CD4-positive, alpha-beta T cell (primary cell): ENCODE data around the gene C2orf72. TPM values are rescaled to one million over a fixed set of nuclear protein-coding genes. Genes with fewer than 3 reads are reported as not detected.

Experiments used
- ATAC-seq: fragments of 200-7000 bp; cut with Tn5 transposase; one replicate; pipeline ENCODE4 v1.10.0; 2022; ENCODE audit warnings: mild to moderate bottlenecking; ENCODE audit not compliant: poor library complexity
- CTCF ChIA-PET: fragments of 350-600 bp; sonication (Branson Sonifier 250); formaldehyde crosslinking; loops from one replicate; lab custom pipeline; 2021; ENCODE audit warnings: antibody characterized with exemption, inconsistent platforms; lab: Charles Lee
- POLR2A ChIA-PET: fragments of 350-600 bp; sonication (Branson Sonifier 250); formaldehyde crosslinking; loops from one replicate; lab custom pipeline; 2021; ENCODE audit warnings: antibody characterized with exemption, inconsistent platforms; lab: Charles Lee
- DNase-seq, 14 experiments: peaks; one replicate each; pipeline ENCODE4 v3.0.0-alpha.2; 2013 to 2020; ENCODE audit warnings: mixed read lengths in 2 of 14
- H3K27ac ChIP-seq, 2 donors: one replicate each; pipeline versions ENCODE4 v1.5.1 to v1.7.0; 2013; ENCODE audit warnings: low read length in 2 of 2, low read depth in 1 of 2, mild to moderate bottlenecking in 1 of 2
- H3K27me3 ChIP-seq, 2 experiments: 1 replicate in 1 of 2; 2 replicates in 1 of 2; pipeline versions ENCODE4 v1.6.1 to v1.7.0; 2013; ENCODE audit warnings: low read length in 2 of 2, control low read depth in 1 of 2, mild to moderate bottlenecking in 1 of 2, moderate library complexity in 1 of 2; ENCODE audit not compliant: insufficient read depth in 2 of 2, control insufficient read depth in 1 of 2
- H3K36me3 ChIP-seq: one replicate; pipeline ENCODE4 v1.6.1; 2013; ENCODE audit warnings: low read length, control low read depth; ENCODE audit not compliant: insufficient read depth
- H3K4me1 ChIP-seq: one replicate; pipeline ENCODE4 v1.6.1; 2013; ENCODE audit warnings: low read length, control low read depth; ENCODE audit not compliant: insufficient read depth
- H3K4me3 ChIP-seq: one replicate; pipeline ENCODE4 v1.5.1; 2013; ENCODE audit warnings: mild to moderate bottlenecking, low read length, moderate library complexity
- H3K9me3 ChIP-seq, 2 experiments: 1 replicate in 1 of 2; 2 replicates in 1 of 2; pipeline versions ENCODE4 v1.6.1 to v1.7.0; 2013; ENCODE audit warnings: low read length in 2 of 2, mild to moderate bottlenecking in 2 of 2, control low read depth in 1 of 2, moderate library complexity in 1 of 2; ENCODE audit not compliant: control insufficient read depth in 1 of 2, insufficient read depth in 1 of 2
- H3K27ac Mint-ChIP-seq: one replicate; pipeline ENCODE4 v1.8.0; 2020; ENCODE audit warnings: mixed read lengths
- H3K27me3 Mint-ChIP-seq: one replicate; pipeline ENCODE4 v1.8.0; 2021; ENCODE audit warnings: mixed read lengths
- H3K36me3 Mint-ChIP-seq: one replicate; pipeline ENCODE4 v1.8.0; 2021; ENCODE audit warnings: low read depth, mixed read lengths
- H3K4me1 Mint-ChIP-seq: one replicate; pipeline ENCODE4 v1.8.0; 2021; ENCODE audit warnings: low read depth, mixed read lengths
- H3K4me3 Mint-ChIP-seq: one replicate; pipeline ENCODE4 v1.8.0; 2020; ENCODE audit warnings: mild to moderate bottlenecking, mixed read lengths
- H3K9me3 Mint-ChIP-seq: one replicate; pipeline ENCODE4 v1.8.0; 2020; ENCODE audit warnings: mixed read lengths
- intact Hi-C, 2 experiments: fragments of 100-400 bp; cut with DNase I in 1 of 2; cut with micrococcal nuclease in 1 of 2; formaldehyde crosslinking; loops; one replicate each; pipeline versions ENCODE4 v1.15.1 to v1.9.0; 2023 to 2025; cut with DNase I, micrococcal nuclease
- total RNA-seq, 174 experiments: library from RNA in 2 of 174; stranded (reverse) in 2 of 174; gene quantifications; one replicate each; pipeline ENCODE4 v1.2.3 and lab custom pipeline; 2021 to 2026
- TF ChIP-seq, protein P1 (sequence below): fragments of 200-600 bp; IDR thresholded peaks from one replicate; pipeline ENCODE4 v1.8.0; 2022; ENCODE audit warnings: antibody characterized with exemption, mild to moderate bottlenecking

C2orf72 gene
- total RNA-seq, 2 experiments from 2014 or later, result not detected

DNA sequence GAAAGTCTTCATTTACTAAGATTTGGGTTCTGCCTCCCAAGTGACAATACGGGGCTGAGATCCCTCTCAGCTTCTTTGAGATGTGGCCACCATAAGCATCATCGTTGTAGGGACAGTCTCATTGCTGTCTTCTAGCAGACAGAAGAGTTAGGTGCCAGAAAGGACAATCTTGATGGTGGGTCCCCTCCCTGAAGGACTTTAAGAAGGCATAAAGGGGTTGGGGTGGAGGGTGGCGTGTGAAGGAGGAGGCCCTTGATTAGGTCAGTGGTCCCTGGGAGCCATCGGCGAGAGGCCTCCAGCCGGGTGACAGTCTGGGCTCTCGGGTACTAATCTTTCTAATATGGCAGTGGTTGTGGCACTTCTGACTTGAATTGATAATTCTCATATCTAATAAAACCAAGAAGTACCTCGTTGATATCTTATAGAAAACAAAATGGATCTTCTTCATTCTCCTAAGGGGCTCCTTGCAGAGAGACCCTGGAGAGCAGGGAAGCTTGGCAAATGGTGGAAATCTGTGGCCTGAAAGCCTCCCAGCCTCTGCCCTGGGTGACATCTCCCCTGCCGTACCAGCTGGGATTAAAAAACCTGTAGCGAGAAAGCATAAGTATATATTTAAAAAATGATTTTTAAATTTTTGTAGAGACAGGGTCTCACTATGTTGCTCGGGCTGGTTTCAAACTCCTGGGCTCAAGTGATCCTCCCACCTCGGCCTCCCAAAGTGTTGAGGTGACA, 12.1 kb downstream of the C2orf72 start:
- H3K36me3 ChIP-seq, result no peaks in the 10 kb centered on the region
- peaks cover 21% of the 10 kb centered on the region for H3K4me1 Mint-ChIP-seq
- peaks cover 19% of the 10 kb centered on the region for H3K4me1 ChIP-seq
- H3K9me3 ChIP-seq, result no peaks in the 10 kb centered on the region
- POLR2A ChIA-PET, result no interaction called here
- peaks cover 16% of the 10 kb centered on the region for H3K27me3 Mint-ChIP-seq
- H3K36me3 Mint-ChIP-seq, result no peaks in the 10 kb centered on the region
- intact Hi-C loops, result loop anchor here (5.0 to 10.0 kb wide), 5 partner anchors 142 to 733 kb away; partner anchors contain the start of genes CAB39 (in 1 of the 2) and PDE6D (in 1 of the 2)
- H3K27ac ChIP-seq, result no peak overlapping the region
- DNase-seq (no peak), ATAC-seq (no peak)
- no peak overlapping the region for H3K4me3 Mint-ChIP-seq
- TF ChIP-seq, protein P1, sequence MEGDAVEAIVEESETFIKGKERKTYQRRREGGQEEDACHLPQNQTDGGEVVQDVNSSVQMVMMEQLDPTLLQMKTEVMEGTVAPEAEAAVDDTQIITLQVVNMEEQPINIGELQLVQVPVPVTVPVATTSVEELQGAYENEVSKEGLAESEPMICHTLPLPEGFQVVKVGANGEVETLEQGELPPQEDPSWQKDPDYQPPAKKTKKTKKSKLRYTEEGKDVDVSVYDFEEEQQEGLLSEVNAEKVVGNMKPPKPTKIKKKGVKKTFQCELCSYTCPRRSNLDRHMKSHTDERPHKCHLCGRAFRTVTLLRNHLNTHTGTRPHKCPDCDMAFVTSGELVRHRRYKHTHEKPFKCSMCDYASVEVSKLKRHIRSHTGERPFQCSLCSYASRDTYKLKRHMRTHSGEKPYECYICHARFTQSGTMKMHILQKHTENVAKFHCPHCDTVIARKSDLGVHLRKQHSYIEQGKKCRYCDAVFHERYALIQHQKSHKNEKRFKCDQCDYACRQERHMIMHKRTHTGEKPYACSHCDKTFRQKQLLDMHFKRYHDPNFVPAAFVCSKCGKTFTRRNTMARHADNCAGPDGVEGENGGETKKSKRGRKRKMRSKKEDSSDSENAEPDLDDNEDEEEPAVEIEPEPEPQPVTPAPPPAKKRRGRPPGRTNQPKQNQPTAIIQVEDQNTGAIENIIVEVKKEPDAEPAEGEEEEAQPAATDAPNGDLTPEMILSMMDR, result no peak
- no peak overlapping the region for H3K4me3 ChIP-seq
- H3K27ac Mint-ChIP-seq, result no peak overlapping the region
- CTCF ChIA-PET, result no interaction called here
- H3K27me3 ChIP-seq, result peaks cover 6 to 7% of the 10 kb centered on the region in 2 experiments
- H3K9me3 Mint-ChIP-seq, result no peaks in the 10 kb centered on the region

DNA sequence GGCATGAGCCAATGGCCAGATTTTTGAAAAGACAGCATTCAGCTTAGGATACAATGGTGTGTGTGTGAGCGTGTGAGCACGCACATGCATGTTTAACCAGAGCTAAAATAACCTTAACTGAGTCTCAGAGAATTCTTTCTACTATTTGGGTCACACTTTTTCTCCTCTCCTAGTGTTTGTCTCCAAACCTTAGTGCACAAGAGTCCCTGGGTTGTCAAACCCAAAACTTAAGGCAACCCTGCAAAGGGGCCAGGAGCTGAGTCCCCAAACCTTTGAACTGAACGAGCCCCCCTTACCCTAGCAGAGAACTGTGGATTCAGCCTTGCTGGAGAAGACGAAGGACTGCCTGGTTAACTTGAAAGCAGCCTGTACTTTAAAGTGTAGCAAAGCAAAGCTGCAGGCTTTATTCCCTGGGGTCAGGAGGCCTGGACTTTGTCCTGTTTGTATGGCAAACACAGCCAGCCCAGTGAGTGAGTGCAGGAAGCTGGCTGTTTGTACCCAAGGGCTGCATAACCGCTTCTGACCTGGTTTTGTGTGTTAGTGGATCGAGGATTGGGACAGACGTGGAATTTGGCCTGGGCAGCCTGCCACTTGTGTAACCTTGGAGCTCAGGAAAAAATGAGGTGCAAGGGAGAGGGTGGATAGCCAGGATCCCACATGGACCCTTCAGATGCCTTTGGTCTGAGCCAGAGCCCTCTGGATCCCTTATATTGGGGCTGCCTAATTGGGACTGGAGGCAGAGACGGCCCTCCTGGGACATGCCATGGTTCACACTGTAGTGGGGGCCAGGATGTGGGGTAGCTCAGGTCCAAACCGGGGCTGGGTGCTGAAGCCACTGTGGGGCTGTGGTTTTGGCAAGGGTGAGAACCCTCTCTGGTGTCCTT, 12.9 kb downstream of the C2orf72 start:
- peaks cover 6 to 7% of the 10 kb centered on the region in 2 experiments for H3K27me3 ChIP-seq
- H3K4me3 ChIP-seq, result no peak overlapping the region
- Mint-ChIP-seq H3K4me3 (no peak overlapping the region), H3K4me1 (peaks cover 21% of the 10 kb centered on the region), H3K27ac (no peak overlapping the region), H3K27me3 (peaks cover 16% of the 10 kb centered on the region), H3K36me3 (no peaks in the 10 kb centered on the region), H3K9me3 (no peaks in the 10 kb centered on the region)
- no peaks in the 10 kb centered on the region for H3K9me3 ChIP-seq
- DNase-seq, result peak in 1 of 14 experiments; percentile 41
- peaks cover 19% of the 10 kb centered on the region for H3K4me1 ChIP-seq
- no peaks in the 10 kb centered on the region for H3K36me3 ChIP-seq
- ChIA-PET CTCF (no interaction called here), POLR2A (no interaction called here)
- no peak overlapping the region for H3K27ac ChIP-seq
- TF ChIP-seq, protein P1, result no peak
- no peak for ATAC-seq
- intact Hi-C loops, result loop anchor here (5.0 to 10.0 kb wide), 5 partner anchors 143 to 732 kb away; partner anchors contain the start of genes CAB39 (in 1 of the 2) and PDE6D (in 1 of the 2)

DNA sequence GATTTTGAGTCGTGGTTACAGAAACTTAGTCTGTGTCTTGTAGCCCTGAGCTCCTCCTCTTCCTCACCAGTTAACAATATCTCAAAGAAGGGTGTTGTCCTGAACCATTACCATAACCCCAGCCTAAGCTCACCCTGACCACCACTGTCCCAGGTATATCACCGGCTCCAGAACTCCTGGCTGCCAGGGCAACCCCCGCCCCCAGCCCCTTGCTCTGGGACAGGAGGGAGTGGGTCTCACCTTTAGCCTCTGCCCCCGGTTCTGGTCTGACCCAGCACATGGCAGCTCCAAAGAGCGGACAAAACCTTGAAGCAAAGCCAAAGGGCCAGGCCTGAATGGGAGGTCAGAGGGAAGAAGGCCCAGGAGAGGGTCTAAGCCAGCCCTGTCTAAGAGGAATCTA, 13.8 kb downstream of the C2orf72 start:
- Histone ChIP-seq H3K27ac (no peak overlapping the region), H3K4me1 (peaks cover 19% of the 10 kb centered on the region), H3K27me3 (peaks cover 6 to 7% of the 10 kb centered on the region in 2 experiments), H3K36me3 (no peaks in the 10 kb centered on the region), H3K9me3 (no peaks in the 10 kb centered on the region), H3K4me3 (no peak overlapping the region)
- peaks cover 22% of the 10 kb centered on the region for H3K4me1 Mint-ChIP-seq
- no peak overlapping the region for H3K27ac Mint-ChIP-seq
- TF ChIP-seq, protein P1, result no peak
- CTCF ChIA-PET, result no interaction called here
- H3K36me3 Mint-ChIP-seq, result no peaks in the 10 kb centered on the region
- DNase-seq, result no peak
- H3K9me3 Mint-ChIP-seq, result no peaks in the 10 kb centered on the region
- peaks cover 16% of the 10 kb centered on the region for H3K27me3 Mint-ChIP-seq
- no peak for ATAC-seq
- intact Hi-C loops, result loop anchor here (5.0 to 10.0 kb wide), 5 partner anchors 144 to 731 kb away; partner anchors contain the start of genes CAB39 (in 1 of the 2) and PDE6D (in 1 of the 2)
- POLR2A ChIA-PET, result no interaction called here
- H3K4me3 Mint-ChIP-seq, result peak overlapping the region; percentile 54
